ENCODE data around the gene TMEM183A. TPM values are rescaled to one million over a fixed set of nuclear protein-coding genes. Genes with fewer than 3 reads are reported as not detected.

TMEM183A gene
- total and polyA plus RNA-seq, 2 of the 4 experiments (the other 2 are of a cell fraction): 56.8 to 63.1 TPM

- no peak overlapping the region for H4K5ac ChIP-seq (ENCODE audit: low read depth, low read length)
- H3K4me1 ChIP-seq (ENCODE audit: control insufficient read depth, insufficient read depth, low read length): peaks cover 3% of the 10 kb centered on the region; the same call in 1 of the 2 replicates
- peaks cover 19% of the 10 kb centered on the region for H3K36me3 ChIP-seq (ENCODE audit: control insufficient read depth, insufficient read depth, low read length)
- no peaks in the 10 kb centered on the region for H4K20me1 ChIP-seq (ENCODE audit: insufficient read depth, low read length)
- no peaks in the 10 kb centered on the region for H3K79me1 ChIP-seq (ENCODE audit: low read depth in 1 of 2, low read length in 2 of 2)
- H3K56ac ChIP-seq (ENCODE audit: extremely low read depth, insufficient read depth, low read length): no peak overlapping the region
- no peak overlapping the region for H2BK20ac ChIP-seq (ENCODE audit: low read depth, low read length)
- ChIA-PET CTCF (no interaction called here), POLR2A (ENCODE audit: unreplicated experiment) (no interaction called here)
- no TSS peak for BruUV-seq (replicated peaks)
- intact Hi-C loops (cut with micrococcal nuclease): no loop called here
- H2AK5ac ChIP-seq (ENCODE audit: low read depth, low read length): no peak overlapping the region
- no peak overlapping the region for H2BK15ac ChIP-seq (ENCODE audit: low read depth, low read length)
- H3K14ac ChIP-seq (replicated peaks; ENCODE audit: low read depth, low read length): no peak overlapping the region
- H3K18ac ChIP-seq (ENCODE audit: low read depth, low read length): no peak overlapping the region
- DNase-seq (no peak), ATAC-seq (ENCODE audit: low read depth) (no peak)
- H2BK5ac ChIP-seq (ENCODE audit: low read depth, low read length, poor library complexity, severe bottlenecking): no peak overlapping the region
- TF ChIP-seq CHD1 (IDR thresholded peaks at IDR 0.05; ENCODE audit: low read depth, low read length): no peak
- TF ChIP-seq NFE2L2 (IDR thresholded peaks at IDR 0.05; ENCODE audit: low read depth, low read length): no peak
- TF ChIP-seq ELK1 (IDR thresholded peaks at IDR 0.05; ENCODE audit: borderline replicate concordance, low read depth, low read length): no peak
- TF ChIP-seq CTCF (conservative IDR thresholded peaks at IDR 0.05; ENCODE audit: low read depth, low read length): no peak
- TF ChIP-seq MAFK (IDR thresholded peaks at IDR 0.05; ENCODE audit: low read depth, low read length): no peak
- TF ChIP-seq MXI1 (IDR thresholded peaks at IDR 0.05; ENCODE audit: borderline replicate concordance, low read depth, low read length): no peak
- TF ChIP-seq POLR2A (IDR thresholded peaks at IDR 0.05; ENCODE audit: low read depth, low read length): no peak
- no peak for TF ChIP-seq RAD21 (IDR thresholded peaks at IDR 0.05; ENCODE audit: low read length)
- no peak for TF ChIP-seq BHLHE40 (IDR thresholded peaks at IDR 0.05; ENCODE audit: low read depth, low read length)
- H3K9me3 ChIP-seq (ENCODE audit: control insufficient read depth, insufficient read depth, low read length): no peaks in the 10 kb centered on the region
- no peak overlapping the region for H3K9ac ChIP-seq (ENCODE audit: low read depth, low read length)
- no CpG with 5 or more reads among the region's 1 CpG for WGBS, 2 experiments (ENCODE audit: extremely low coverage in 2 of 2, insufficient read length in 1 of 2)
- peaks cover 3% of the 10 kb centered on the region; the same call in 1 of the 2 replicates for H3K27me3 ChIP-seq (ENCODE audit: control insufficient read depth, insufficient read depth, low read length)
- H2AK9ac ChIP-seq (replicated peaks; ENCODE audit: low read depth, low read length, poor library complexity): no peak overlapping the region
- no peak overlapping the region for H3K23ac ChIP-seq (ENCODE audit: low read depth, low read length)
- in situ Hi-C loops (cut with MboI; ENCODE audit: low sequenced_read_pairs): no loop called here
- no peaks in the 10 kb centered on the region for H3K9me1 ChIP-seq (ENCODE audit: insufficient read depth, low read length)
- H3K27ac ChIP-seq (ENCODE audit: insufficient read depth, low read length): no peak overlapping the region
- dilution Hi-C loops (cut with HindIII; ENCODE audit: low sequenced_read_pairs, unreplicated experiment): no loop called here
- H3K4me2 ChIP-seq (ENCODE audit: low read depth, low read length): no peak overlapping the region
- H3K4me3 ChIP-seq (ENCODE audit: insufficient read depth, low read depth, low read length): no peak overlapping the region
- no peak overlapping the region for H4K91ac ChIP-seq (ENCODE audit: insufficient read depth, low read depth, low read length)
- no peak overlapping the region for H2BK120ac ChIP-seq (ENCODE audit: low read depth, low read length)
- H2AFZ ChIP-seq (replicated peaks; ENCODE audit: low read length, poor library complexity): no peak overlapping the region
- no peak overlapping the region for H4K8ac ChIP-seq (ENCODE audit: low read depth in 2 of 2, low read length in 2 of 2)
- no peak overlapping the region for H3K4ac ChIP-seq (ENCODE audit: low read depth, low read length)
Measured at GRCh38 chr1:203054184-203054583, 47.0 kb downstream of the TMEM183A start.
